DND-41 (cell line): Measurements from ENCODE around the gene RASD2.

Experiments
- ATAC-seq: fragments of 200-7000 bp; cut with Tn5 transposase; 3 replicates; pipeline ENCODE4 v1.9.1; 2021; ENCODE audit warnings: low read depth; ENCODE audit not compliant: insufficient read depth
- DNase-seq: peaks from one replicate; pipeline ENCODE4 v3.0.0-alpha.2; 2020
- H2AFZ ChIP-seq: 2 replicates; pipeline ENCODE4 v1.6.0; 2012; ENCODE audit warnings: low read depth, low read length
- H3K27ac ChIP-seq: 2 replicates; pipeline ENCODE4 v1.5.1; 2012; ENCODE audit warnings: low read length, inconsistent platforms
- H3K27me3 ChIP-seq: fragments of 200-600 bp; sonication (generic); 2 replicates; pipeline ENCODE4 v1.6.0; 2012; ENCODE audit warnings: low read length, mild to moderate bottlenecking, inconsistent platforms; ENCODE audit not compliant: insufficient read depth, poor library complexity
- H3K36me3 ChIP-seq: 2 replicates; pipeline ENCODE4 v1.5.1; 2012; ENCODE audit warnings: low read length, inconsistent platforms; ENCODE audit not compliant: insufficient read depth
- H3K4me1 ChIP-seq: 2 replicates; pipeline ENCODE4 v1.5.1; 2012; ENCODE audit warnings: mild to moderate bottlenecking, low read length; ENCODE audit not compliant: insufficient read depth
- H3K4me2 ChIP-seq: 2 replicates; pipeline ENCODE4 v1.6.0; 2012; ENCODE audit warnings: mild to moderate bottlenecking, moderate library complexity, low read length, inconsistent platforms; ENCODE audit not compliant: insufficient read depth
- H3K4me3 ChIP-seq, 2 experiments: fragments of 200-600 bp in 1 of 2; shearing (Covaris generic) in 1 of 2; 2 replicates each; pipeline ENCODE4 v1.5.1; 2012 to 2016; ENCODE audit warnings: inconsistent platforms in 2 of 2, low read length in 2 of 2, mild to moderate bottlenecking in 2 of 2, low read depth in 1 of 2, moderate library complexity in 1 of 2
- H3K79me2 ChIP-seq: 2 replicates; pipeline ENCODE4 v1.6.0; 2012; ENCODE audit warnings: low read length, inconsistent platforms; ENCODE audit not compliant: insufficient read depth
- H3K9ac ChIP-seq: 2 replicates; pipeline ENCODE4 v1.6.0; 2012; ENCODE audit warnings: low read depth, mild to moderate bottlenecking, inconsistent platforms, low read length, moderate library complexity
- H3K9me3 ChIP-seq: 2 replicates; pipeline ENCODE4 v1.5.1; 2012; ENCODE audit warnings: low read length, moderate library complexity, mild to moderate bottlenecking, inconsistent platforms; ENCODE audit not compliant: insufficient read depth, severe bottlenecking
- H4K20me1 ChIP-seq: 2 replicates; pipeline ENCODE4 v1.6.0; 2012; ENCODE audit warnings: low read length; ENCODE audit not compliant: insufficient read depth
- CTCF ChIP-seq: IDR thresholded peaks from 2 replicates; pipeline ENCODE4 v1.5.1; 2012; ENCODE audit warnings: borderline replicate concordance, low read length, moderate library complexity, mild to moderate bottlenecking; ENCODE audit not compliant: poor library complexity, severe bottlenecking; ENCODE audit errors: extremely low read depth
- EZH2 ChIP-seq: IDR thresholded peaks from 3 replicates; pipeline ENCODE4 v1.6.1; 2012; ENCODE audit warnings: borderline replicate concordance, low read depth, mild to moderate bottlenecking, moderate library complexity, low read length, inconsistent platforms; ENCODE audit not compliant: severe bottlenecking

Gene RASD2

GRCh38 chr22:35517769-35518530 is 22.7 kb upstream of the RASD2 start:
- no peaks in the 10 kb centered on the region for H3K4me1 ChIP-seq
- 0 out of 2 replicates have a peak, but pooled peaks cover 6% of the 10 kb centered on the region for H4K20me1 ChIP-seq
- DNase-seq (no peak), ATAC-seq (no peak)
- no peaks in the 10 kb centered on the region for H3K36me3 ChIP-seq
- H2AFZ ChIP-seq, result no peak overlapping the region
- no peak overlapping the region for H3K4me2 ChIP-seq
- H3K9me3 ChIP-seq, result no peaks in the 10 kb centered on the region
- H3K79me2 ChIP-seq, result no peaks in the 10 kb centered on the region
- TF ChIP-seq CTCF, result no peak
- no peak for TF ChIP-seq EZH2
- H3K4me3 ChIP-seq, result no peak overlapping the region
- no peak overlapping the region for H3K27ac ChIP-seq
- no peak overlapping the region for H3K9ac ChIP-seq
- H3K27me3 ChIP-seq, result peaks cover 5% of the 10 kb centered on the region

DNA sequence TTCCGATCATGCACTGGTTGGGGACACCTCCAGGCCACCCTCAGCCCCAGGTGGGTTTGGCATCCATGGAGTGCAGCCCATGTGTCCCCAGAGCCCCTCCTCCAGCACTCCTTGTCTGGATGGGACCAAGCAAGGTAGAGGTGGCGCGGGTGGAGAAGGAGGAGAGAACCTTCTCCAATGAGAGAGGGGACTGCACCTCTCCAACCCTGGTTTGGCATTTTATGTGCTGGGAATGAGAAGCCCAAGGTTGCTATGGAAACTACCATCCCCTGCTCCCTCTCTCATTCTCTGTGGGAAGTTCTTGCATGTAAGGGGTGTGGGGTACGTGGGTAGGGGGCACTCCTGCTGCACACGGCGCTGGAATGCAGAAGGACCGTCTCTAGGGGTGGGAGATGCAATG is 21.8 kb upstream of the RASD2 start:
- Histone ChIP-seq H4K20me1 (0 out of 2 replicates have a peak, but pooled peaks cover 6% of the 10 kb centered on the region), H3K9ac (no peak overlapping the region), H3K4me1 (no peaks in the 10 kb centered on the region), H2AFZ (no peak overlapping the region), H3K4me2 (no peak overlapping the region), H3K4me3 (no peak overlapping the region), H3K9me3 (no peaks in the 10 kb centered on the region), H3K27me3 (peaks cover 4% of the 10 kb centered on the region), H3K27ac (no peak overlapping the region), H3K36me3 (no peaks in the 10 kb centered on the region), H3K79me2 (no peaks in the 10 kb centered on the region)
- DNase-seq (no peak), ATAC-seq (no peak)
- TF ChIP-seq EZH2 (no peak), CTCF (no peak)

GRCh38 chr22:35519306-35520000 is 21.2 kb upstream of the RASD2 start:
- Histone ChIP-seq H3K36me3 (no peaks in the 10 kb centered on the region), H3K4me1 (no peaks in the 10 kb centered on the region), H3K9ac (no peak overlapping the region), H3K4me2 (no peak overlapping the region), H2AFZ (no peak overlapping the region), H3K27ac (no peak overlapping the region), H3K79me2 (no peaks in the 10 kb centered on the region), H4K20me1 (0 out of 2 replicates have a peak, but pooled peaks cover 6% of the 10 kb centered on the region), H3K27me3 (no peaks in the 10 kb centered on the region), H3K9me3 (no peaks in the 10 kb centered on the region), H3K4me3 (no peak overlapping the region)
- DNase-seq, result no peak
- TF ChIP-seq CTCF (no peak), EZH2 (no peak)
- no peak for ATAC-seq
